ENCODE results near the gene TMEM179. TPM values are rescaled to one million over a fixed set of nuclear protein-coding genes. Genes with fewer than 3 reads are reported as not detected.

The TMEM179 gene
- total RNA-seq, 1 experiment from 2014 or later: not detected

DNA sequence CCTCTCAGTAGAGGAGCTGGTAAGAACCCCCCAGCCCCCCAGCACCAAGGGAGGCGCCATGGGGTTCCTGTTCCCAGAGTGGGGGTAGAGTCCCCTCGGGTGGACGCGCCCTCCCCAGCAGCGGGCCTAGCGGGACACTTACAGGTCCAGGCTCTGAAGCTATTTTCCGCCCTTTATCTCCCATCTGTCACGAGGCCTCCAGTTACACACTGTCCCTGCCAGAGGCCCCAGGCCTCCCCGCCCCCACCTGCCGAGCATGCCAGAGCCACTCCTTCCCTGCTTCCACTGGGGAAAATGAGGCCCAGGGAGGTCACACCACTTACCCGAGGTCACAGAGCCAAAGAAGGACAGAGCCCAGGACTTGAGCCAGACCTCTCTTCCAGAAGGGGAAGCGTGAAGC, 21.9 kb downstream of the TMEM179 start:
- Mint-ChIP-seq H3K27ac (ENCODE audit: unreplicated experiment) (no peak overlapping the region), H3K36me3 (ENCODE audit: insufficient read depth, unreplicated experiment) (no peaks in the 10 kb centered on the region), H3K4me1 (ENCODE audit: low read depth, unreplicated experiment) (peaks cover 8% of the 10 kb centered on the region), H3K4me3 (ENCODE audit: unreplicated experiment) (no peak overlapping the region), H3K27me3 (ENCODE audit: insufficient read depth, unreplicated experiment) (peaks cover 6% of the 10 kb centered on the region), H3K9me3 (ENCODE audit: unreplicated experiment) (no peaks in the 10 kb centered on the region)
- POLR2A ChIA-PET: no interaction called here
- no peak overlapping the region for H3K4me3 ChIP-seq (ENCODE audit: low read depth, low read length)
- no peaks in the 10 kb centered on the region for H3K27me3 ChIP-seq (replicated peaks; ENCODE audit: control insufficient read depth, insufficient read depth, low read length)
- H3K4me1 ChIP-seq: peaks cover 24% of the 10 kb centered on the region
- peak; percentile 25 to 53 for DNase-seq
- H3K36me3 ChIP-seq (ENCODE audit: control insufficient read depth, insufficient read depth, low read length): no peaks in the 10 kb centered on the region
- TF ChIP-seq, protein P1, sequence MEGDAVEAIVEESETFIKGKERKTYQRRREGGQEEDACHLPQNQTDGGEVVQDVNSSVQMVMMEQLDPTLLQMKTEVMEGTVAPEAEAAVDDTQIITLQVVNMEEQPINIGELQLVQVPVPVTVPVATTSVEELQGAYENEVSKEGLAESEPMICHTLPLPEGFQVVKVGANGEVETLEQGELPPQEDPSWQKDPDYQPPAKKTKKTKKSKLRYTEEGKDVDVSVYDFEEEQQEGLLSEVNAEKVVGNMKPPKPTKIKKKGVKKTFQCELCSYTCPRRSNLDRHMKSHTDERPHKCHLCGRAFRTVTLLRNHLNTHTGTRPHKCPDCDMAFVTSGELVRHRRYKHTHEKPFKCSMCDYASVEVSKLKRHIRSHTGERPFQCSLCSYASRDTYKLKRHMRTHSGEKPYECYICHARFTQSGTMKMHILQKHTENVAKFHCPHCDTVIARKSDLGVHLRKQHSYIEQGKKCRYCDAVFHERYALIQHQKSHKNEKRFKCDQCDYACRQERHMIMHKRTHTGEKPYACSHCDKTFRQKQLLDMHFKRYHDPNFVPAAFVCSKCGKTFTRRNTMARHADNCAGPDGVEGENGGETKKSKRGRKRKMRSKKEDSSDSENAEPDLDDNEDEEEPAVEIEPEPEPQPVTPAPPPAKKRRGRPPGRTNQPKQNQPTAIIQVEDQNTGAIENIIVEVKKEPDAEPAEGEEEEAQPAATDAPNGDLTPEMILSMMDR (IDR thresholded peaks at IDR 0.05; ENCODE audit: insufficient read depth in 1 of 2, low read depth in 1 of 2, low read length in 1 of 2, severe bottlenecking in 1 of 2, unreplicated experiment in 1 of 2): no peak
- no TSS peak for BruUV-seq (replicated peaks)
- CTCF ChIA-PET: interaction anchor here (0.6 kb wide), 1 partner anchor 485 kb away, joined by 4 read pairs; no protein-coding TSS in a partner anchor
- H3K9me3 ChIP-seq: no peaks in the 10 kb centered on the region
- intact Hi-C loops (cut with micrococcal nuclease; ENCODE audit: unreplicated experiment): no loop called here

DNA sequence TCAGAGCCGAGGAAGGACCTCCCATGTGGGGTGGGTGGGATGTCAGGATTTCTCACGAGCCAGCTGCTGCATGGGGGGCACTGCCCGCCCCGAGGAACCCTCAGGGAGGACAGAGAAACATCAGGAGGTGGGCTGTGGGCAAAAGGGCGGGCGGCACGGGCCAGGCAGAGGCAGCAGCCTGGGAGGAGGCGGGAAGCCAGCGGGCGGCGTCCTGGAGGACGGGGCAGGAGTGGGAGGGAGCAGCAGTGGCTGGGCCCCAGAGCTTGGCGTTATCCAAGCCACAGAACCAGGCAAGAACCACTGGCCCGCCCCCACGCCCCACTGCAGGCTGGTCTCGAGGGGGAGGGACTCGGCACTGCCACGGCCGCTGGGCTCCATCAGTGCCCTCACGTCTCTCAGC, 22.6 kb downstream of the TMEM179 start:
- CTCF ChIA-PET: no interaction called here
- TF ChIP-seq, protein P1 (IDR thresholded peaks at IDR 0.05; ENCODE audit: insufficient read depth in 1 of 2, low read depth in 1 of 2, low read length in 1 of 2, severe bottlenecking in 1 of 2, unreplicated experiment in 1 of 2): no peak
- H3K27me3 Mint-ChIP-seq (ENCODE audit: insufficient read depth, unreplicated experiment): peaks cover 6% of the 10 kb centered on the region

DNA sequence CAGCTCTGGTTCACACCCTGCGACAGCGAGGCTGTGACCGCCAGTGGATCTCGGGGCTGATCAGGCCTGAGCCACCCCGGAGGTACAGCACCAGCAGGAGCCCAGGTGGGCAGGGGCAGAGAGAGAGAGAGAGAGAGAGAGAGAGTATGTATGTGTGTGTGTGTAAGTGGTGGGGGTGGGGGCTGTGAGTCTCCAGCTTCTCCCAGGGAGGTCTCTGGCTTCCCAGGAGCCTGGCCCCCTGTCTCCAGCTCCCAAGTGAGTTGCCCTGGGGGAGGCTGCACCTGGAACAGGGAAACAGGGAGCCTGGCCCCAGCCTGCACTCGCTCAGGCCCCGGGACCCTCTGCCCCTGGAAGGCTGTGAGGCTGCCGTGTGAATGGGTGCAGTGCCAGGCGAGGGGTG, 23.1 kb downstream of the TMEM179 start:
- no TSS peak for BruUV-seq (replicated peaks)
- TF ChIP-seq, protein P1 (IDR thresholded peaks at IDR 0.05; ENCODE audit: insufficient read depth in 1 of 2, low read depth in 1 of 2, low read length in 1 of 2, severe bottlenecking in 1 of 2, unreplicated experiment in 1 of 2): no peak
- peaks cover 34% of the 10 kb centered on the region for H3K4me1 ChIP-seq
- no peak overlapping the region for H3K27ac Mint-ChIP-seq (ENCODE audit: unreplicated experiment)
- no peaks in the 10 kb centered on the region for H3K36me3 Mint-ChIP-seq (ENCODE audit: insufficient read depth, unreplicated experiment)
- peaks cover 6% of the 10 kb centered on the region for H3K27me3 Mint-ChIP-seq (ENCODE audit: insufficient read depth, unreplicated experiment)
- no peaks in the 10 kb centered on the region for H3K9me3 ChIP-seq
- no peak overlapping the region for H3K4me3 ChIP-seq (ENCODE audit: low read depth, low read length)
- no peaks in the 10 kb centered on the region for H3K36me3 ChIP-seq (ENCODE audit: control insufficient read depth, insufficient read depth, low read length)
- peaks cover 8% of the 10 kb centered on the region for H3K4me1 Mint-ChIP-seq (ENCODE audit: low read depth, unreplicated experiment)
- H3K4me3 Mint-ChIP-seq (ENCODE audit: unreplicated experiment): no peak overlapping the region
- DNase-seq: no peak
- no peaks in the 10 kb centered on the region for H3K27me3 ChIP-seq (replicated peaks; ENCODE audit: control insufficient read depth, insufficient read depth, low read length)
- no peaks in the 10 kb centered on the region for H3K9me3 Mint-ChIP-seq (ENCODE audit: unreplicated experiment)
- intact Hi-C loops (cut with micrococcal nuclease; ENCODE audit: unreplicated experiment): no loop called here
- POLR2A ChIA-PET: no interaction called here
- CTCF ChIA-PET: no interaction called here

More for the DNA sequence above, 22.6 kb downstream of the TMEM179 start:
- POLR2A ChIA-PET: no interaction called here
- Histone ChIP-seq H3K4me3 (ENCODE audit: low read depth, low read length) (no peak overlapping the region), H3K36me3 (ENCODE audit: control insufficient read depth, insufficient read depth, low read length) (no peaks in the 10 kb centered on the region), H3K9me3 (no peaks in the 10 kb centered on the region), H3K4me1 (peaks cover 31% of the 10 kb centered on the region), H3K27me3 (replicated peaks; ENCODE audit: control insufficient read depth, insufficient read depth, low read length) (no peaks in the 10 kb centered on the region)
- H3K4me3 Mint-ChIP-seq (ENCODE audit: unreplicated experiment): no peak overlapping the region
- intact Hi-C loops (cut with micrococcal nuclease; ENCODE audit: unreplicated experiment): no loop called here
- no peaks in the 10 kb centered on the region for H3K36me3 Mint-ChIP-seq (ENCODE audit: insufficient read depth, unreplicated experiment)
- no TSS peak for BruUV-seq (replicated peaks)
- H3K9me3 Mint-ChIP-seq (ENCODE audit: unreplicated experiment): no peaks in the 10 kb centered on the region
- no peak for DNase-seq
- H3K27ac Mint-ChIP-seq (ENCODE audit: unreplicated experiment): no peak overlapping the region
- H3K4me1 Mint-ChIP-seq (ENCODE audit: low read depth, unreplicated experiment): peaks cover 8% of the 10 kb centered on the region

Data from Caco-2 (cell line).